Measurements from ENCODE around the gene MTMR2.
"Not testable (repeated sequence)": the region's sequence is repeated elsewhere in the genome, so short reads cannot be mapped to it uniquely, and the experiment has no call there.

MTMR2 gene

DNA sequence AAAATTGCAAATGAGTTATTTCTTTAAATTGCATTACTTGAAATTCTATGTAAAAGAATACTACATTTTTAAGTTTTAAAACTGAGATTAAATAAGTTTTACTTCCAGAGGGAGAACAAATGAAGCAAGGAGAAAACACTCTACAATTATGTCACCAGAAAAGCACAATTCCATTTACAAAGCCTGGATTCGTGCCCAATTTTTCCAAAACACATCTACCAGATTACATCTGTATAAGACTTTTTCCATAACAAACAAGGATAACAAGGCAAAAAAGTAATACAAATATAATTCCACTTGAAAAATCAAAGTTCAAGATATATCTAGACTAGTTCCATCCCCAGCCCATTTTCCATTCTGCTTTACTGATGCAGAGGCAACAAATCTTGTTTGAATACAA, 40.5 kb downstream of the MTMR2 start:
- DNase-seq: no peak

DNA sequence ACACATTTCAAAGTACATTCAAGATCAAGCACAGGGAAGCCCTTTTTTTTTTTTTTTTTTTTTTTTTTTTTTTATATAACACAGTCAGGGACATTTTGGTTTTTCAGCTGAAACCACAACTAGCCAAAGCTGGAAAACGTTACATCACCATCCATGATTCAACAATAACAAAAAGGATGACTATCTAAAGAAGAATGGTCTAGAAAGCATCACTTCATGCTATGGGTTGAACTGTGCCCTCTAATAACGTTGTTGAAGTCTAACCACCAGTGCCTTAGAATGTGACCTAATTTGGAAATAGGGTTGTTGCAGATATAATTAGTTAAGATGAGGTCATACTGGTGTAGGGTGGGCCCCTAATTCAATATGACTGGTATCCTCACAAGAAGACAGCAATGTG, 46.6 kb downstream of the MTMR2 start:
- DNase-seq: no peak

DNA sequence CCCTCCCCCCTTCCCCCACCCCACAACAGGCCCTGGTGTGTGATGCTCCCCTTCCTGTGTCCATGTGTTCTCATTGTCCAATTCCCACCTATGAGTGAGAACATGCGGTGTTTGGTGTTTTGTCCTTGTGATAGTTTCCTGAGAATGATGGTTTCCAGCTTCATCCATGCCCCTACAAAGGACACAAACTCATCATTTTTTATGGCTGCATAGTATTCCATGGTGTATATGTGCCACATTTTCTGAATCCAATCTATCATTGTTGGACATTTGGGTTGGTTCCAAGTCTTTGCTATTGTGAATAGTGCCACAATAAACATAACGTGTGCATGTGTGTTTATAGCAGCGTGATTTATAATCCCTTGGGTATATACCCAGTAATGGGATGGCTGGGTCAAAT, 53.0 kb downstream of the MTMR2 start:
- not testable (repeated sequence) for DNase-seq

DNA sequence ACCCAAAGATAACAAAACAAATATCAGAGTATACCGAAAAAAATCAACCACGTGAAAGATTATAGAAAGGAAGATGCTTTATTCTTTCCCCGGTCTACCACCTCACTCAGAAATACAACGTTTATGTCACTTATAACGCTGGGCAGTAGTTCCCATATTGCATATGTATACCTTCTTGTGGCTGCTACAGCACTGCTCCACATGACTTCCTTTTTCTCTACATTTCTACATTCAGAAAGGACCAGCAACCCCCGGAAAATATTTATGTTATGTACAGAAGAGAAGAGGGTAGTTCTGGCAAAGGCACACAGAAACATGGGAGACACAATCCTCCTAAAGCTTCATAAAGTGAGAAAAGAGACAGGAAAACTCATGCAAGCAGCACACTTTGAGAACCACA, 56.8 kb downstream of the MTMR2 start:
- no peak for DNase-seq

DNA sequence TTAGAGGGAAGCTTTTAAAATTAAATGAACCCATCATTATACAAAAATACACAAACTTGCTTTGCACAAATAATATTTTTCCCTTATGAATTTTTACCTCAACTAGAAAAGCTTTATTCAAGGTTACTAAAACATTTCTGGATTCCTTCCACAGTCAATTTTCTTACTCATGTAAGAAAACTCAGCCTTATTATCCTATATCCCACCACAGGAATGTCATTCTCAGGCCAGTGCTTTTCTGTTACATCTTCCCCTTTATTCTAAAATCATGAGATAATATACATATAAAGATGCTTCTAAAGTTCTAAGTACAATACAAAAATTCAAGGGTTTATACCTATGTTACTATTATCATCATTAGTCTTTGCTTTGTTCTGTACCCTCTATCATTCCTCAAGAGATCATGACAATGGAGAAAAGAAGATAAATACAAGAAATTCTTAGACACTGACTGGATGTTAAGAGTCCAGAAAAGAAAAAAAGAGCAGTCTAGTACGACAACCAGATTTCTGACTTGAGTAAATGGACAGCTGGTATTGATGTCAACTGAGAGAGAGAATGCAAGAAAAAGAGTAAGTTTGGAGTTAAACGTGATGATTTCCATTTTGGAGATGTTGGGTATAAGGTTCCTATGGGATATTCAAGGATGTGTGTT, 60.3 kb downstream of the MTMR2 start:
- DNase-seq: no peak

DNA sequence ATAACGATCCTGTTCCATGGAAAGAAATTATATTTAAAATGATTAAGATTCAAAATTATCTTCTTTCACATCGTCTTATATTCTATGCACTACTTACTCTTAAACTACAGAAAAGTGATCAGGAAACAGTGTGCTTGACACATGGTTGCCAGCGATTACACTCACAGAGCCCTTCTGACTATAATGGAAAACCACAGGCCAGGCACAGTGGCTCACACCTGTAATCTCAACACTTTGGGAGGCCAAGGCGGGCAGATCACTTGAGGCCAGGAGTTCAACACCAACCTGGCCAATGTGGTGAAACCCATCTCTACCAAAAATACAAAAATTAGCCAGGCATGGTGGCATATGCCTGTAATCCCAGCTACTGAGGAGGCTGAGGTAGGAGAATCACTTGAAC, 63.9 kb downstream of the MTMR2 start:
- not testable (repeated sequence) for DNase-seq

DNA sequence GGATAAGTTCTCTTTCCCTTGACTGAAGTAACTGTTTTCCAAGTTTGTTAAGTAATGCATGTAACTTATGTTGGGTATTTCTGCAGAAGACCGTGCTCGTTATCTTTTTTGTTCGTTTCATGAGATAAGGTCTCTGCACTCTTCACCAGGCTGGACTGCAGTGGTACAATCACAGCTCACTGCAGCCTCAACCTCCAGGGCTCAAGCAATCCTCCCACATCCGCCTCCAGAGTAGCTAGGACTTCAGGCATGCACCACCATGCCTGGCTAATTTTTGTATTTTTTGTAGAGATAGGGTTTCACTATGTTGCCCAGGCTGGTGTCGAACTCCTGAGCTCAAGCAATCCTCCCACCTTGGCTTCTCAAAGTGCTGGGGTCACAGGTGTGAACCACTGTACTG, 69.5 kb downstream of the MTMR2 start:
- not testable (repeated sequence) for DNase-seq

DNA sequence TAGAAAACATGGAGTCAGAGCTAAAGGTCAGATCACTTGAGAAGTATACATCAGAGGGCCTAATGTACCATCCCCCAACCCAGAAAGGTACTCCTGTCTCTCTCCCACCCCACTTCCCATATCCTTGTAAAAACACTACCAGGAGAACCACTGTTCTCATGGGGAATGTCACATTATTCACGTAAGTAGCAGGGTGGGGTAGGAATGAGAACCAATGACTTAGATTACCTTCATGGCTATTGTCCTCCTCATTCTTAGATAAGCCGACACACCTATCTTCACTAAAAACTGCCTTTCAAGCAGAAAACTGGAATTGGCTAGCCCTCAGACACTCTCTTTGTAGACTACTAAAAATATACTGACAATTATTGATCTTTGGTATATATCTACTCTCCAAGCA, 70.0 kb downstream of the MTMR2 start:
- no peak for DNase-seq

DNA sequence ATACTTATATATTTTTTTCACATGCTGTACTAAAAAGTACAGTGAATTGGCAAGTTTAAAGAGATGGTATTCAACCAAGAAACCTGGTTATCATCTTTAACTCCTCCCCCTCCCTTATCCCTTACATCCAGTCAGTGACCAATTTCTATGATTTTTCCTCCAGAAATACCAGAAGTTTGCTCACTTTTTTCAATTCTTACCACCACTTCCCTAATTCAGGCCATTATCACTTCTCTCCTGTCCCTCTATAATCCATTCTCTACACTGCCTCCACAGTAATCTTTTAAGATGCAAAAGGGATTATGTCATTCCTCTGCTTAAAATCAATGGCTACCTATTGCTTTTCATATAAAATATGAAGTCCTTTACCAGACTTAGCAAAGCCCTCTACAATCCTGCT, 70.8 kb downstream of the MTMR2 start:
- DNase-seq: no peak

DNA sequence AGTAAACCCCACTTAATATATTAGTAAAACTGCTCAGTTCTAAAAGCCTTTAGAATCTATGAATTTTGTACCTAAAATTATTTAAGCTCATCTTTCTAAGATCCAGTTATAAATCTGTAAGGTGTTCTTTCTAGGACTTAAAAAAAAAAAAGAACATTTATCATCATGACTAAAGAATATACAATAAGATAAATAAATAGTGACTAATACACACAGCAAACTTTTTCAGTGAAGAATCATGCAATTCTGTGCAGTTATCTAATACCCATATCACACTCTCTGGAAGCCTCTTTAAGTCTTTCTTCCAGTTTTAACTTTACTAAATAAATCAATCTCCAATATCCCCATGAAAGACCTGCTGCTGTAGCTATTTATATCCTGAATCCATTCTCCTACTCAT, 73.8 kb downstream of the MTMR2 start:
- DNase-seq: no peak

DNA sequence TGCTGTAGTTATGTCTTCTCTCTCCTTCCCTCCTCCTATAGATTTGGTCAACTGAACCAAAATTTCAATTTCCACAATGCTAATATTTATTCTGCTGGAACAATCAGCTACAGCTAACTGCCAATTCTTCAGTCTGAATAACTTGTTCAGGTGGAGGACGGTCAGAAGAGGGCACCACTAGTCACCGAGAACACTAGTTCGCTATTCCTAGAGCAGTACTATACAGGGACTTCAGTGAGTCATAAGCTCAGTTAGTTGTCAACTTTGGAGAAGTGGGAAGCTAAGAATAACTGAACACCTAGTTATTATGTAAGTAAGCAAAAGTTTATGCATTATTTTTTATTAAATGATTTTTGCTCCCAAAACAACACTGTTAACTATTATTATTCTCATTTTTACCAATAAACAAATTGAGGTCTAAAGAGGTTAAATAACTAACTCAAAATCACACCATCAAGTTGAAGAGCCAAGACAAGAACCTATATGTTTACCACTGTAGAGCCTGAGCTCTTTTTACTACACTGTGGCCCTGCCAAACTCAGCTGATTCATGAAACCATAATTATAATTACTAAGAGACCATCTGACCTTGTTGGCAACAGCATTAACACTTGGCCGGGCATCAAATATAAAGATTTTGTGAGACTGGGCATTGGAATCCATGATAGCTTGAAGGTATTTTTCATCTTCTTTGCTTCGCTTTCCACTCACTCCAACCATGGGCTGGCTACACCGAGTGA, 74.7 kb downstream of the MTMR2 start:
- DNase-seq: no peak

DNA sequence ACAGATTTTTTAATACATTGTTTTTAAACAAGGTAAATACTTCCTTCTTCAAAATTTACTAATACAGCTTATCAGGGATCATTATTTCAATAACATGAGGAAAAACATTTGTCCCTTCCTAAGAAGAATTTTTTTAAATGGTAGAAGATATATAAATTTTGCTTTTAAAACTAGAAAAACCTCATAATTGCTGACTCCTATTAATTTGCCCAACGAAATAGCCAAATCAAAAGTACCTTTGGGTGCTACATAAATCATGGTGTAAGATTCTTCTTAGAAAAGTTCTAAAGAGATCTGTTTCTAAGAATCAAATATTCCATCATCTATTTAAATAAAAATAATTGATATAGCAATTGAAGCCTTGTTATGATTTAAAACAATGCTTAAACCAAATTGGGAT, 78.7 kb downstream of the MTMR2 start:
- DNase-seq: no peak

DNA sequence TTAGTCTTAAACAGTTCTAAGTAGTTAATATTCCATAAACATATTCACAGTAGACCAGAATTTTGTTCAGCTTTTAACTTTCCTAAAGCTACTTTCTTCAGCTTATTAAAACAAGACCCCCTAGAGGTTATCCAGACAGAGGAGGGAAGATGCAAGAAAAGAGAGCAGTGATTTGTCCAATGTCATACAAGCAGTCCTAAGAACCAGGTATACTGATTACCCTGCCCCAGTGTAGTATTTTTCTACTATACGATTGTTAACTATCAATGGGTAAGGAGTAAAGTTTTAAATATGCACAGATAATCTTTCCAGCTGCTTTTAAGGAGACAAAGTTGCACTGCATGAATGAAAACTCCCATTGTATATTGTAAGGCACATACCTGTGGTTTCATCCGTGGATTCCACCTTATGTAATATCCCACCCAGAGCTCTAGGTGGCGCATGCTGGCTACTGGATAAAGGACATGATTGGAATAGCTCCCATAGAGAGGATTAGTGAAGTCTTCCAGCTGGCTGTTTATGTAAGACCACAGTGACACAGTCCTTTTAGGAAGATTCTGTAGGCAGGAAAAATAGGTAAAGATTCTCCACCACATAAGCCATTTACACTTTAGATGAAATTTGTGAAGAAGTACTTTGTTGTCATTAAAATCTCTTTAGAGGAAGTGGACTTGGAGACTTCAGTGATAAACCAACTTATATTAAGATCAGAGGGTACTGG, 88.0 kb downstream of the MTMR2 start:
- peak; percentile 17 for DNase-seq

DNA sequence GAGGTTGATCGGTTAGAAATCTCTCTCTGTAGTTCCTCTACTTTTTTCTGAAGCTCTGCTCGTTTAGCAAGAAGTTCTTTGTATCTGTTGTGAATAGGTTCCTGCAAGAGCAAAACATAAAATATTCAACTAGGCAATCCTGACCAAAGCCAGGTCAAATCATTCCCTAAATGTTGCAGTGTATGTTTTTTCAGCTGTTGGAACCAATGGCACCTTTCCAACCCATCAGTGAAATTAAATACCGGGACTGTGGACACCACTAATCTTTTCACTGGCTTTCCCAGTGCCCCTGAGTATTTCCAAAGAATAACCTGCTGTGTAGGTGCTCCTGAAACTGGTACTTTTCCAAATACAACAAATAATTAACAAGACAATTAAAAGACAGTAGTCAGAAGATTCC, 88.6 kb downstream of the MTMR2 start:
- no peak for DNase-seq

DNA sequence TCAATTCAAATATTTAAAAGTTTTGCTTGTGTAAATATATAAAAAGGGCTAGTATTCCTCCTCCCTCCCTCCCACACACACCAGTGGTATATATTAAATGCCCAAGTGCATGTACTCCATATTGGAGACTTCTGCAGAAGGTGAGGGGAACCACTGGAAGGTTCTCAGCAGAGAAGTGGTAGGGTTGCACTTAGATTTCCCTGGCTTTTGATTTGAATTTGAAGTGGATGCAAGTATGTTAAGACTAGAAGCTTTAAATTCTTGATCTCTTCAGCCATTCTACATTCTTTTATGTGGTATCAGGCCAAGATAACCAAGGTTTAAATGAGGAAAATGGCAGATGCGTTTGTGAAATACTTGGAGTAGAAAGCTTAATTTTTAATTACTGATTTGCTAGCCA, 90.5 kb downstream of the MTMR2 start:
- no peak for DNase-seq

DNA sequence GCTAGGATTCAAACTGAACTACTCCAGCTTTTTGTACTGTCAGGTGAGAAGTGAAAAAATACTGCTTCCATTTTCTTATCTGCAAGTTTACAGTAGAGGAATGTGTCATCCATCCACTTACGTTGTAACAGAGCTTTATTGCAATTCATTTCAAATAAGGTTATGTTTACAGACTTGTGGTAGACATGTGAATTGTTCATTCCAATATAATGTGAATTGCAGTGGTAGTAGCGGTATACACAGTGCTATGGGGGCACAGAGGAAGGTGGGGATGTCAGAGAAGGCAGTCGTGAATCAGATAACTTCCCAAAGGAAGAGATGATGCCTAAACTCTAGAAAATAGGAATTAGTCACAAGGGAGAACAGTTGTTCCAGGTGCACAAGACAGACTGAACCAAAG, 91.1 kb downstream of the MTMR2 start:
- DNase-seq: no peak

DNA sequence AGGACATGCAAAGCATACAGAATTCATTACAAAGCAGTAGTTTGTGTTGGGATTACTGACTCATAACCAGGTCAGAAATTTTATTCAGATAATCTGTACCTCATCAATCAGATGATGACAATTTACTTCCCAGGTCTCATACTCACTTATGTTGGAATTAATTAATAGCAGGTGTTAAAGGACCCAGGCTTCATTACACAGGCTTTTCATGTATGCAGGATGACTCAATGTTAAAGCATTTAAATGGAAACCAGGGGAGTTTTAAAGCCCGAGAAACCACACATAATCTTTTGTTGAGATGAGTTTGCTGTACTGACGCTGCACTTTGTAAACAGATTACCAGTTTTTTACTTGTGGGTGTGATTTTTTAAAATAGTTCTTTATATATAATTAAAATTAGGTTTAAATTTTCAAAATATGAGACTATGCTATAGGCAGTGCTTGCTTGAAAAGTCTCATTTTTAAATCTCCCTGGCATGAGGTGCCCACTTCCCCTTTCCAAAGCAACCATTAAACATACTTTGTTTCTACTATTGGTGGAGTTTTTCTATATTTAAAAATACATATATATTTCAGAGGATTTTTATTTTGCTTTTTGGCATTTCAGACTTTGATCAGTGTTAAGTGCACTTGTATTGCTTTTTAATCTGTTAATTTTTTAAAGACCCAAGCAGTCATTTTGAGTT, 92.6 kb downstream of the MTMR2 start:
- DNase-seq: no peak

DNA sequence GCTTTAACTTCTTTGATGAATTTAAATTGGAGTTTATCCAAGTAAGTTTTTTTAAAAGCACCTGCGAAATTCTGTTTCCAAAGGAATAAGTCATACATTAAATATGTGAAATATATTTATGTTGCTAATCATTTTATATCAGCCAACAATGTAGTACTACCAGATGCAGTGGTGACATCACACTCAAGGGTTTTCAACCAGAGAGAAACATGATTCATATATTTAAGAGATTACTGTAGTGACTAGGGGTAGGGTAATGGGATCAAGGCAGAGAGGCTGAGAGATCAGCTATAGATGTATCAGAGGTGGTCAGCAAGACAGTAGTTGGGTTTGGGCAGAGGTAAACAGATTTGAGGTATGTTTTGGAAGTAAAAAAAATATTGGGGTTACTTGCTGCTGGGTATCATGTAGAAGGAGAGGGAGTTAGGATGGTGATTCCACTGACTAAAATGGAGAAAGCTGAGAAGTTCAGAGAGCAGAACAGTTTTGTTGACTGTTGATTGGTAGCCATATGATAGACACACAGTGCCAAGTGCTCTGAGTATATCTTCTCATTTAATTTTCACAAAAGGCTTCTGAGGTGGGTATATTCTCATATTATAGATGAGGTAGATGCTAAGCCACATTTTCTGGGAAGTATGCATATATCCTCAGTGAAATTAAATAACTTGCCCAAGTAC, 94.2 kb downstream of the MTMR2 start:
- DNase-seq: no peak

DNA sequence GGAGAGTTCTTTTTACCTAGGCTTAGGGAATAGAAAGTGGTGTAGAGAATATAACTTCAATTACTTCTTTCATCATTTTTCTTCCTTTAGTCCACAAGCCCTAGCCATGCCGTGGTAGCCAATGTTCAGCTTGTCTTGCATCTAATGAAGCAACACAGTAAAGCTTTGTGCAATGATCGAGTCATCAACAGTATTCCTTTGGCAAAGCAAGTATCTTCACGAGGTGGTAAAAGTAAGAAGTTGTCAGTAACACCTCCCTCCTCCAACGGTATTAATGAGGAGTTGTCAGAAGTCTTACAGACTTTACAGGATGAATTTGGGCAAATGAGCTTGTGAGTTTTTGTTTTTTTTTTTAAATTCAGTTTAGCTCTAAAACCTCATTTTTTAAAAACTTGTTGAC, 96.2 kb downstream of the MTMR2 start:
- DNase-seq: no peak

DNA sequence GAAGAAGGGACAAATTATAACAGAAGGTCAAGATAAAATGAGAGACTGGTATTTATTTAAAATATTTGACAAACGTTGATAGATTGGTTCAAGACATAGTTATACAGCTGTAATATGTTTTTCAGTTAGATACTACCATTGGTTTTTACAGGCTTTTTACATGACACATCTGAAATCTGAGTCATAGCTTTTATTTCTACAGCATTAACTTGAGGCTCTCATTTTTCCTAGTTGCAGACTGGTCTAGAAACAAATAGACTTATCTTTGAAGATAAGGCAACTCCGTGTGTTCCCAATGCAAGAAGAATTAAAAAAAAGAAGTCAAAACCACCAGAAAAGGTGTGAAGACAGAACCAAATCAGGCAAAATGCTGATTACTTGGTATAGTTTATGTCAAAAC, 102.3 kb downstream of the MTMR2 start:
- no peak for DNase-seq

DNA sequence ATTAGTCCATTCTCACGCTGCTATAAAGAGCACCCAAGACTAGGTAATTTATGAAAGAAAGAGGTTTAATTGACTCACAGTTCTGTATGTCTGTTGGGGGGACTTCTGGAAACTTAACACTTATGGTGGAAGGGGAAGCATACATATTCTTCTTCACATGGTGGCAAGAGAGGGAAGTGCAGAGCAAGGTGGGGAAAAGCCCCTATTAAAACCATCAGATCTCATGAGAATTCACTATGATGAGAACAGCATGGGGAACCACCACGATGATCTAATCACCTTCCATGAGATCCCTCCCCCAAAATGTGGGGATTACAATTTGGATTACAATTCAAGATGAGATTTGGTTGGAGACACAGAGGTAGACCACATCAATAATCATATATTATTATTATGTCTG, 107.9 kb downstream of the MTMR2 start:
- no peak for DNase-seq

DNA sequence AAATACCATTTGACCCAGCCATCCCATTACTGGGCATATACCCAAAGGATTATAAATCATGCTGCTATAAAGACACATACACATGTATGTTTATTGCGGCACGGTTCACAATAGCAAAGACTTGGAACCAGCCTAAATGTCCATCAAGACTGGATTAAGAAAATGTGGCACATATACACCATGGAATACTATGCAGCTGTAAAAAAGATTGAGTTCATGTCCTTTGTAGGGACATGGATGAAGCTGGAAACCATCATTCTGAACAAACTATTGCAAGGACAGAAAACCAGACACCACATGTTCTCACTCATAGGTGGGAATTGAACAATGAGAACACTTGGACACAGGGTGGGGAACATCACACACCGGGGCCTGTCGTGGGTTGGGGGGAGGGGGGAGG, 112.9 kb downstream of the MTMR2 start:
- DNase-seq: not testable (repeated sequence)

DNA sequence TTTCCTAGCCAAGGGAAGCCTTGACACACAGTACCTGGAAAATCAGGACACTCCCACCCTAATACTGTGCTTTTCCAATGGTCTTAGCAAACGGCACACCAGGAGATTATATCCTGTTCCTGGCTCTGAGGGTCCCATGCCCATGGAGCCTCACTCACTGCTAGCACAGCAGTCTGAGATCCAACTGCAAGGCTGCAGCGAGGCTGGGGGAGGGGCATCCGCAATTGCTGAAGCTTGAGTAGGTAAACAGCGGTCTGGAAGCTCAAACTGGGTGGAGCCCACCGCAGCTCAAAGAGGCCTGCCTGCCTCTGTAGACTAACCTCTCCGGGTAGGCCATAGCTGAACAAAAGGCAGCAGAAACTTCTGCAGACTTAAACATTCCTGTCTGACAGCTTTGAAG, 117.4 kb downstream of the MTMR2 start:
- peak; percentile 27 for DNase-seq
